HG02973 (cell line): Measurements from ENCODE around the gene ZDHHC20.
A peak's percentile ranks its signal among the peaks of the same experiment; 100 is the strongest.
"Not testable (repeated sequence)": the region's sequence is repeated elsewhere in the genome, so short reads cannot be mapped to it uniquely, and the experiment has no call there.

ENCODE experiments used
- ATAC-seq: cut with Tn5 transposase; IDR thresholded peaks from one replicate; pipeline ENCODE4 v1.9.1; 2021; ENCODE audit warnings: moderate library complexity; ENCODE audit not compliant: unreplicated experiment

ZDHHC20 gene

GRCh38 chr13:21436582-21436981, 22.5 kb downstream of the ZDHHC20 start:
- ATAC-seq: no peak

GRCh38 chr13:21435687-21436151, 23.4 kb downstream of the ZDHHC20 start:
- ATAC-seq: peak; percentile 97

- no peak for ATAC-seq
Measured at GRCh38 chr13:21435231-21435630, 23.9 kb downstream of the ZDHHC20 start.

GRCh38 chr13:21434588-21434987, 24.5 kb downstream of the ZDHHC20 start:
- no peak for ATAC-seq

GRCh38 chr13:21429211-21429610, 29.9 kb downstream of the ZDHHC20 start:
- no peak for ATAC-seq

- ATAC-seq: peak; percentile 74
Measured at GRCh38 chr13:21427741-21428140, 31.4 kb downstream of the ZDHHC20 start.

GRCh38 chr13:21426238-21426637, 32.9 kb downstream of the ZDHHC20 start:
- no peak for ATAC-seq

GRCh38 chr13:21420706-21421105, 38.4 kb downstream of the ZDHHC20 start:
- no peak for ATAC-seq

- no peak for ATAC-seq
Measured at GRCh38 chr13:21413013-21413412, 46.1 kb downstream of the ZDHHC20 start.

GRCh38 chr13:21410453-21410852, 48.6 kb downstream of the ZDHHC20 start:
- ATAC-seq: not testable (repeated sequence)

GRCh38 chr13:21405309-21405708, 53.8 kb downstream of the ZDHHC20 start:
- no peak for ATAC-seq

- no peak for ATAC-seq
Measured at GRCh38 chr13:21402586-21403307, 56.4 kb downstream of the ZDHHC20 start.

- no peak for ATAC-seq
Measured at GRCh38 chr13:21399741-21400140, 59.4 kb downstream of the ZDHHC20 start.

- ATAC-seq: no peak
Measured at GRCh38 chr13:21395953-21396352, 63.1 kb downstream of the ZDHHC20 start.

GRCh38 chr13:21389124-21389523, 70.0 kb downstream of the ZDHHC20 start:
- no peak for ATAC-seq

- no peak for ATAC-seq
Measured at GRCh38 chr13:21385710-21386109, 73.4 kb downstream of the ZDHHC20 start.

- ATAC-seq: no peak
Measured at GRCh38 chr13:21383090-21383489, 76.0 kb downstream of the ZDHHC20 start.

- not testable (repeated sequence) for ATAC-seq
Measured at GRCh38 chr13:21376998-21377985, 81.8 kb downstream of the ZDHHC20 start.

GRCh38 chr13:21372530-21372929, 86.6 kb downstream of the ZDHHC20 start:
- ATAC-seq: no peak

GRCh38 chr13:21371011-21371410, 88.1 kb downstream of the ZDHHC20 start:
- no peak for ATAC-seq

GRCh38 chr13:21365574-21365973, 93.5 kb downstream of the ZDHHC20 start:
- no peak for ATAC-seq

- no peak for ATAC-seq
Measured at GRCh38 chr13:21364916-21365315, 94.2 kb downstream of the ZDHHC20 start.
